ENCODE results near the gene PRKCB.

Gene PRKCB

GRCh38 chr16:23981429-23982399 is 145.9 kb downstream of the PRKCB start:
- no peak for TF ChIP-seq ZNF274 (IDR thresholded peaks at IDR 0.05; ENCODE audit: low read depth, low read length)

GRCh38 chr16:23986455-23986854 is 150.7 kb downstream of the PRKCB start:
- TF ChIP-seq ZNF274 (IDR thresholded peaks at IDR 0.05; ENCODE audit: low read depth, low read length), result no peak

More at GRCh38 chr16:23981429-23982399, 145.9 kb downstream of the PRKCB start:
- no peak overlapping the region for H3K4me3 ChIP-seq (ENCODE audit: low read length)

DNA sequence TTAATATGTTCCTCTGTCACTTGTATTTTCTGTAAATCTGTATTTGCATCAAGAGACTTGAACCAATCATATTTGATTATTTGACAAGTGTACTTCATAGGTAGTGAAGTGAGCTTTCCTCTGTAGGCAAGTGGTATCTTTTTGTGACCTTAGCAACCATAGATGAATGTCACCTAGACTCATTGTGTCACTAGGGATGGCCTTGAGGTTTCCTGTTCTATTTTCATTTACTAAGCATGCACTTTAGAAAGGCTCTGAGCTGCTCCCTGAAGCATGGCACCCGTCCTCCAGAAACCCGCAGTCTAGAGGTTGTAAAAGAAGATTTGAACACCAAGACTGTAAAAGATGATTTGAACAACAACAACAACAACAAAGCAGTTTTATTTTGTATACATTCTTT is 151.7 kb downstream of the PRKCB start:
- no peak for TF ChIP-seq ZNF274 (IDR thresholded peaks at IDR 0.05; ENCODE audit: low read depth, low read length)
- no peak overlapping the region for H3K4me3 ChIP-seq (ENCODE audit: low read length)

More at GRCh38 chr16:23986455-23986854, 150.7 kb downstream of the PRKCB start:
- no peak overlapping the region for H3K4me3 ChIP-seq (ENCODE audit: low read length)

DNA sequence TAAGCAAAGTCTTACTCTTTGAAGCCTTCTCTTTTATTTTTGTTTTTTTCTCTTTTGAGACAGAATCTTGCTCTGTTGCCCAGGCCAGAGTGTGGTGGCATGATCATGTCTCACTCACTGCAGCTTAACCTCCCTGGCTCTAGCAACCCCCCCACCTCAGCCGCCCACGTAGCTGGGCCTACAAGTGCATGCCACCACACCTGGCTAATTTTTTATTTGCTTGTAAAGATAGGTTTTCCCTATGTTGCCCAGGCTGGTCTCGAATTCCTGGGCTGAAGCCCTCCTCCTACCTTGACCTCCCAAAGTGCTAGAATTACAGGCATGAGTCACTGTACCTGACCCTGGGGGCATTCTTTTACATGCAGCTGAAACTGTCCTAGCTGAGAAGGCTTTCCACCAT is 154.7 kb downstream of the PRKCB start:
- no peak overlapping the region for H3K4me3 ChIP-seq (ENCODE audit: low read length)
- TF ChIP-seq ZNF274 (IDR thresholded peaks at IDR 0.05; ENCODE audit: low read depth, low read length), result no peak

DNA sequence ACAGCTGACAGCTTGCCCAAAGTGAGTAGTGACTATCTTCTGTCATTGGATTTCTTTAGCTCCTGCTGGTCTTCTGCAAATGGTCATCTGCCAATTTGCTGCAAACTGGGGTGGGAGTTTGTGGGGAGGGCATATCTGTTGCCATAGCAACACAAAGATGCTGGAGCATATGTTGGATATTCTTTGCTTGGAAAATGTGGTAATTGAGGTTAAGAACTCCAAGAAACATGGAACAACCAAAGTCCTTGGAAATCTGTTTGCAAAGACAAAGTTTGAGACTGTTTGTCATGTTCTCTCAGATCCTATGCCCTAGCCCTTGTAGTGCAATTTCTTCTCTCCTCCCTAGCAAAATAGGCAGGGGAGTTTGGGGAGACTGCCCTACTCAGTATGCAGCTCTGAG is 155.3 kb downstream of the PRKCB start:
- TF ChIP-seq ZNF274 (IDR thresholded peaks at IDR 0.05; ENCODE audit: low read depth, low read length), result no peak
- H3K4me3 ChIP-seq (ENCODE audit: low read length), result no peak overlapping the region

DNA sequence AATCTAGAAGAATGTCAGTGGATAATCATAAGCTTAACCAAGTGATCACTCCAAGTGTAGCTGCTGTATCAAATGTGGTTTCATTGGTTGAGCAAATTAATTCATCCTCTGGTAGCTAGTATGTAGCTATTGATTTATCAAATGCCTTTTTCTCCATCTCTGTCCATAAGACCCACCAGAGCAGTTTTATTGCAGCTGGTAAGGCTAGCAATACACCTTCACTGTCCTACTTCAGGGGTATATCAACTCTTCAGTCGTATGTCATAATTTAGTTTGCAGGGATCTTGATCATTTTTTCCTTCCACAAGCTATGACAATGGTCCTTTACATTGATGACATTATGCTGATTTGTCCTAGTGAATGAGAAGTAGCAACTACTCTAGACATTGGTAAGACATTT is 158.8 kb downstream of the PRKCB start:
- no peak overlapping the region for H3K4me3 ChIP-seq (ENCODE audit: low read length)
- no peak for TF ChIP-seq ZNF274 (IDR thresholded peaks at IDR 0.05; ENCODE audit: low read depth, low read length)

GRCh38 chr16:23996258-23996955 is 160.6 kb downstream of the PRKCB start:
- no peak overlapping the region for H3K4me3 ChIP-seq (ENCODE audit: low read length)
- TF ChIP-seq ZNF274 (IDR thresholded peaks at IDR 0.05; ENCODE audit: low read depth, low read length), result no peak

DNA sequence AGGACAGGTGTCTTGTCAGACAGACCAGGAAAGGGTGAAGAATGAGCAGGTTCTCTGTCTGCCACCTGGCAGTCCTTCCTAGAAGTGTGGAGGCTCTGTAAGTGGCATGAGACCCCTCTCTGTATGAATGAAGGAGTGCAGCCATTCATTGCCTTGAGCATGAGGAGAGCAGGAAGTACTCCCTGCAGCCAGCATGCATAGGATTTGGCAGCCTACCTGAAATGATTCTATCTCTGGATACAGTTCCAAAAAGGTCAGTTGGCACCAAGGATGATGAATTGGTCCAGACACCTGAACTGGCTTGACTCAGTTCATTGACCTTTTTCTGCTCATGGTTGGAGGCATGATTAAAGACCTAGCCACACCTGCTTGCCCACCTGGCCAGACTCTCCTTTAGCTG is 163.0 kb downstream of the PRKCB start:
- no peak for TF ChIP-seq ZNF274 (IDR thresholded peaks at IDR 0.05; ENCODE audit: low read depth, low read length)
- H3K4me3 ChIP-seq (ENCODE audit: low read length), result no peak overlapping the region

DNA sequence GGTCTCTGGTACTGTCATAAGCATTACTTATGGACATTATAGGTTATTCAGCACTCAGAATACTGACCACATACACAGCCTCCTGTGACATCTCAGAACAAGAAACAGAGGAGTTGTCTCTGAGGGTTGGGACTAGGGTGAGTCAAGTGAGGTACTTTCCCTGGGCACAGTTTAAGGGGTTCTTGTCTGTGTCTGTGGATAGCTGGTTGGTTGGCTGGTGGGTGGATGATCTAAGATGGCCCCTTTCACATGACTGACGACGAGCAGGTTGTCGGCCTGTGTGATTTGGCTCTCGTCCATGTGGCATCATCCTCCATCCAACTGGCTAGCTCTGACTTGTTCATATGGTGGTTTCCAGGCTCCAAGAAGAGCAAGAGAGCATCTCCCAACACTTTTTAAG is 163.9 kb downstream of the PRKCB start:
- no peak for TF ChIP-seq ZNF274 (IDR thresholded peaks at IDR 0.05; ENCODE audit: low read depth, low read length)

GRCh38 chr16:24001710-24002109 is 165.9 kb downstream of the PRKCB start:
- TF ChIP-seq ZNF274 (IDR thresholded peaks at IDR 0.05; ENCODE audit: low read depth, low read length), result no peak
- H3K4me3 ChIP-seq (ENCODE audit: low read length), result no peak overlapping the region

More for the DNA sequence above, 163.9 kb downstream of the PRKCB start:
- H3K4me3 ChIP-seq (ENCODE audit: low read length), result no peak overlapping the region

GRCh38 chr16:24002619-24003018 is 166.8 kb downstream of the PRKCB start:
- no peak overlapping the region for H3K4me3 ChIP-seq (ENCODE audit: low read length)
- no peak for TF ChIP-seq ZNF274 (IDR thresholded peaks at IDR 0.05; ENCODE audit: low read depth, low read length)

- H3K4me3 ChIP-seq (ENCODE audit: low read length), result no peak overlapping the region
- TF ChIP-seq ZNF274 (IDR thresholded peaks at IDR 0.05; ENCODE audit: low read depth, low read length), result no peak
These were observed 169.8 kb downstream of the PRKCB start for GRCh38 chr16:24005577-24005976.

- TF ChIP-seq ZNF274 (IDR thresholded peaks at IDR 0.05; ENCODE audit: low read depth, low read length), result no peak
- H3K4me3 ChIP-seq (ENCODE audit: low read length), result no peak overlapping the region
These were observed 171.6 kb downstream of the PRKCB start for GRCh38 chr16:24007391-24007790.

- no peak overlapping the region for H3K4me3 ChIP-seq (ENCODE audit: low read length)
- TF ChIP-seq ZNF274 (IDR thresholded peaks at IDR 0.05; ENCODE audit: low read depth, low read length), result no peak
These were observed 172.2 kb downstream of the PRKCB start for GRCh38 chr16:24007934-24008333.

DNA sequence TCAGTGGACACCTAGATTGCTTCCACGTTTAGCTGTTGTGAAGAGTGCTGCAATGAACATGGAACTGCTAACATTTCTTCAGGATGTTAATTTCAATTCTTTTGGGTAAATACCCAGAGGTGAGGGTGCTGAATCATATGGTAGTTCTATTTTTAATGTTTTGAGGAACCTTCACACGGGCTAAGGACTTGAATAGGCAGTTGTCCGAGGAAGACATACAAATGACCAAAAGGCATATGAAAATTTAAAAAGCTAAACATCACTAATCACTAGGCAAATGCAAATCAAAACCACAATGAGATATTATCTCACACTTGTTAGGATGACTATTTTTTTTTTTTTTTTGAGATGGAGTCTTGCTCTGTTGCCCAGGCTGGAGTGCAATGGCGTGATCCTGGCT is 173.3 kb downstream of the PRKCB start:
- no peak overlapping the region for H3K4me3 ChIP-seq (ENCODE audit: low read length)
- TF ChIP-seq ZNF274 (IDR thresholded peaks at IDR 0.05; ENCODE audit: low read depth, low read length), result no peak

Data from GM08714 (cell line).